Measurements from ENCODE around the gene VHLL.

The VHLL gene

DNA sequence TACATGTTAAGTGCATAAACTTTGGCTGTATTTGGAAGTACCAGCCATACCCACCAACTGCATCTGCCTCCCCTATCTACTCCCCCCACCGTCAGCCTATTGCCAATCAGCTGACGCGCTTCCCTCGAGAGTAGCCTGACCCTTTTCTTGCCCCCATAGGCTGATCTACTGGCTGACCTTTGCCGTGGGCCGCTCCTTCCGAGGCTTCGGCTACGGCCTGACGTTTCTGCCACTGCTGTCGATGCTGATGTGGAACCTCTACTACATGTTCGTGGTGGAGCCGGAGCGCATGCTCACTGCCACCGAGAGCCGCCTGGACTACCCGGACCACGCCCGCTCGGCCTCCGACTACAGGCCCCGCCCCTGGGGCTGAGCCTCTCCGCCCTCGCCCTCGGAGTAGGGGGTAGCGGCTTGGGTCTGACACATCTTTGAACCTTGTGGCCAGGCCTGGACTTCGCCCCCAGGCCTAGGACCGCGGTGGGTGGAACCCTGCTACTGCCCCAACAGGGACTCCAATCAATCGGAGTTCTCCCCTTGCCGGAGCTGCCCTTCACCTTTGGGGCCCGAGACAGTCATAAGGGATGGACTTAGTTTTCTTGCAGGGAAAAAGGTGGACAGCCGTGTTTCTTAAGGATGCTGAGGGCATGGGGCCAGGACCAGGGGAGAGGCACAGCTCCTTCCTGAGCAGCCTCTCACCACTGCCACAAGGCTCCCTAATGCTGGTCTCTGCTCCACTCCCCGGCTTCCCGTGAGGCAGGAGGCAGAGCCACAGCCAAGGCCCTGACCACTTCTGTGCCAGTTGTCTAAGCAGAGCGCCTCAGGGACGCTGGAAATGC, 7.7 kb downstream of the VHLL start:
- peak; percentile 49 for DNase-seq (ENCODE audit: low read depth, low spot score)

GRCh38 chr1:156289857-156290256, 9.2 kb downstream of the VHLL start:
- no peak for DNase-seq (ENCODE audit: low read depth, low spot score)

- DNase-seq (ENCODE audit: low read depth, low spot score), result no peak
Observed at GRCh38 chr1:156286061-156286460, 13.0 kb downstream of the VHLL start.

DNA sequence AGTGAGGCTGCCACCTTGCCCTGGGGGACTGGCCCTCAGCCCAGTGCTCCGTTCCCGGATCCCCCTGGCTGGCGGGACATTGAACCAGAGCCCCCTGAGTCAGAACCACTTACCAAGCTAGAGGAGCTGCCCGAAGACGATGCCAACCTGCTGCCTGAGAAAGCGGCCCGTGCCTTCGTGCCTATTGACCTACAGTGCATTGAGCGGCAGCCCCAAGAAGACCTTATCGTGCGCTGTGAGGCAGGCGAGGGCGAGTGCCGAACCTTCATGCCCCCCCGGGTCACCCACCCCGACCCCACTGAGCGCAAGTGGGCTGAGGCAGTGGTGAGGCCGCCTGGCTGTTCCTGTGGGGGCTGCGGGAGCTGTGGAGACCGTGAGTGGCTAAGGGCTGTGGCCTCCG, 13.7 kb downstream of the VHLL start:
- no peak for DNase-seq (ENCODE audit: low read depth, low spot score)

DNA sequence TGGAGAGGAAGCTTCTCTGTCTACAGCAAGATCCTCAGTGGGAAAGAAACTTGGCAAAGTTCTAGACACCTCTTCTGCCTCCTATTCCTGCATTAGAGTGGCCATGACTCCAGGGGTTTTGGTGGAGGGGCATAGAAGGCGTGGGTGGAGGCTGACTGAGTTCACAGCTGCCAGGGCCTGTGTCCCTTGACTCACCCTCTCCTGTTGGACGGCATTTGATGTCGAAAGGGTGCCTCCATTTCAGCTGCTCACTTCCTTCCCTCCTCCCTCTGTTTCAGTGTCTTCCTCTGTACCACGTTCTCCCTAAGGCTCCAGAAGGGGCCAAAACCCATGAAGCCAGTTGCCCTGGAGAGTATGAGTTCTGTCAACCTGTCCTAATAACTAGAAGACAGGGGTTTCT, 14.3 kb downstream of the VHLL start:
- no peak for DNase-seq (ENCODE audit: low read depth, low spot score)

- no peak for DNase-seq (ENCODE audit: low read depth, low spot score)
Observed at GRCh38 chr1:156284112-156284511, 15.0 kb downstream of the VHLL start, which contains the start of gene TMEM79. Gene TMEM79 (plus strand): TSS chr1:156284325. CDS start chr1:156285227, 902 bp downstream.

DNA sequence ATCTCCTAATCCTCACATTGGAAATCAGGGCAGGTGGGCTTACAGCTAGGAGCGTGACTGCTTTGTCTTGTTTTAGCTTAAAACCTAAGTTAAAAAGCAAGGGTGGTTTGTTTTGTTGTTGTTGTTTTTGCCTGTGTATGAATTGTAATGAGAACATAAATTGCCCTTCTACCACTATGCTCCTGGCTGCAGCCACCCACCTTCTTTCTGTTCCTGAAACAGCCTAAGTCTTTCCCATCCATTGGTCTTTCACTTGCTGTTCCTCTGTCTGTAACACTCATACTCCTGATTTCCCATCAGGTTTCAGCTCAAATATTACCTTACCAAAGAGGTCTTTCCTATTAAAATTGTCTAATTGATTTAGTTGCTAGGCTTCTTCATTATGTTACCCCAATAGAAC, 15.6 kb downstream of the VHLL start:
- DNase-seq (ENCODE audit: low read depth, low spot score), result no peak

DNA sequence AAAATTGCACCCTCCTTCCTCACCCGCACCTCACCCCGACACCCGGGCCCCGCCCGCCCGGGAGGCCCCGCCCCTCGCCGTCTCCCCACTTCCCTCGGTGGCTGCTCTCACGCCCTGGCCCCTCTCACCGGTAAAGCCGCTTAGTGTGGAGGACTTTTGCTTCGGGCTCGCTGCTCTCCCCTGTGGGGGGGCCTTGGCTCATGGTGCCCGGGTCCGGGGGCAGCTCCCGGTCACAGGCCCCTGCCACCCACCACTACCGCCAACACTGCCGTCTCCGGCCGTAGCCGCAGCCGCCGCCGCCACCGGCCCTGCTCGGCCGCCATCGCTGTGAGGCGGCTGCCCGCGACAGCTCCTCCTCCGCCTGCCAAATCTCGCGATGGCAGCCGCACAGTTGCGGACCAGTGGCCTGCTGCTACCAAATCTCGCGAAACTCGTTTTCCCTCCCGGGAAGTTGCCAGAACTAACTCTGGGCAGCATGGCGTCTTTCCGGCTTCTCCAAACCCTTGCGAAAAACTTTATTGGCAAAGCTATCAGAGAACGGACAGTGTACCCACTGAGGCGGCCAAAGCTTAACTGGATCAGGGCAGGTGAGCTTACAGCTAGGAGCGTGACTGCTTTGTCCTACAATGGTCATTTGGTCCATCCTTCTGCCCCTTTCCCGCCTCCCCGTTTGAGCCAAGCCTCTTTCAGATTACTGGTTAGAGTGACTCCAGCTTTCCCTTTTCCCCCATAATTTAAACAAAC, 16.5 kb downstream of the VHLL start, which contains the start of gene SMG5:
SMG5 (minus strand) TSS at position 347 of the 744 bp plus-strand sequence; CDS start at position 202, 145 bp downstream.
- peak; percentile 93 for DNase-seq (ENCODE audit: low read depth, low spot score)

GRCh38 chr1:156281693-156282478, 17.2 kb downstream of the VHLL start:
- no peak for DNase-seq (ENCODE audit: low read depth, low spot score)

DNA sequence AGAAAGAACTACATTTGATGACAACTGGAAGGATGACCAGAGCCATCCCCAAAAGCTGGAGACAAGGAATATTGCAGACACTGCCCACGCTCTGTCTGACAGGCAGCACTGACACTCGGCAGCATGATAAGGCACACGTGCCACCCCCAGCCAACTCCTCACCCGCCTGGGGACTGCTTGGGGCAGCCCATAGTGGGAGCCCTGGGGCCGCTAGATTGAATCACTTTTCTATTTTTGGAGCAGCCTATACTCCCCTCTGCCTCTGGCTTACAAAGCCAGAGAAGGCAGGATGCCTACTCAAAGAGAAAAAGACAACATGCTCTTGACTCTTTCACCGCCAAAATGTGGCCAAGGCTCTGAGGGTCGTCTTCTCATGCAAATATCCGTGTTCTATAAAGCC, 17.8 kb downstream of the VHLL start:
- DNase-seq (ENCODE audit: low read depth, low spot score), result no peak

DNA sequence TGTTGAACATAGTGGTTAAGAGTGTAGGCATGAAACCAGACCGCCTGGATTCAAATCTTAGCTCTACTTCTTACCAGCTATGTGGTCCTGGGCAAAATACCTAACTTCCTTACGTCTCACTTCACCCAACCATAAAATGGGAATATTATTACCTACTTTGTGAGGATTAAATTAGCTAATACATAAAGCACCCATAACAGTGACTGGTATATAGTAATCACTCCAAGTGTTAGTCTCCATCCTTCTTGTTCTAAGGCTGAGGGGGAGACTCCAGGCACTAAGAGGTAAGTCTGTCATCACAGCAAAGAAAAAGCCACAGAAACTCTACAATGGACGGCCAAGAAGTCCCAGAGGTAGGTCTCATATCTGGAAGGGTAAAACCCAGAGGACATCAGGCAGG, 19.3 kb downstream of the VHLL start:
- DNase-seq (ENCODE audit: low read depth, low spot score), result no peak

DNA sequence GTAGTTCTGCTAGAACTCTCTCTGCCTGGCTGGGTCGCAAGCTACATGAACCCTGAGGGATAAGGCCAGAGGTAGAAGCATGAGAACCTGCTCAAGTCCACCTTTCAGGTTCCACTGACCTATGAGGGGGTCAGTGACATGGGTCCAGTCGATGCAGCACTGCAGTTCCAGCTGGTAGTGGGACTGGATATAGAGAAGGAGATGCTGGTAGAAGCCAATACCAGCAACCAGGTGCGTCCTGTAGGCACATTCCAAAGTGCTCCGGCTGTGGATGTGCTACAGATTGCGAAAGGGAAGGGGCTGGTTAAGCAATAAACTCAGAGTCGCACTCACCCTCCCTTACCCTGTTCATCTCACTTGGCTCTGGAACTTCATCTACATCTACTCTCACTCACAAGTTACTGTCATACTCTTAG, 22.1 kb downstream of the VHLL start:
- no peak for DNase-seq (ENCODE audit: low read depth, low spot score)

DNA sequence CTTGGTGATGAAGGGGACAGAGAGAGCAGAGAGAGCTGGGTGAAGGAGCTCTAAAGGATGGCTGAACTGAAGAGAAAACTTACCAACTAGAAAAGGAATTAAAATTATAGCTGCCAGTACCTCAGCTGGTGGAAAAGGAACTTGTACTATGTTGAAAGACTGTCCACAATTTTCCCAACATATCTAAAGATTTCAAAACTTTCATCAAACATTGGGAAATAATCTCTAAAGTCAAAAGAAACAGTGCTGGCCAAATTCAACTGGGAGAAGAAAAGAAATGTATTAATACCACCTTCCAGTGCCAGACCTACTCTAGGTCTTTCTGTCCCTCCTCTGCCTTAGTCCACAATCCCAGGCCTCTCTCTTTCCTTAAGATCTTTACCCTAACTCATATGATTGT, 22.6 kb downstream of the VHLL start:
- no peak for DNase-seq (ENCODE audit: low read depth, low spot score)

DNA sequence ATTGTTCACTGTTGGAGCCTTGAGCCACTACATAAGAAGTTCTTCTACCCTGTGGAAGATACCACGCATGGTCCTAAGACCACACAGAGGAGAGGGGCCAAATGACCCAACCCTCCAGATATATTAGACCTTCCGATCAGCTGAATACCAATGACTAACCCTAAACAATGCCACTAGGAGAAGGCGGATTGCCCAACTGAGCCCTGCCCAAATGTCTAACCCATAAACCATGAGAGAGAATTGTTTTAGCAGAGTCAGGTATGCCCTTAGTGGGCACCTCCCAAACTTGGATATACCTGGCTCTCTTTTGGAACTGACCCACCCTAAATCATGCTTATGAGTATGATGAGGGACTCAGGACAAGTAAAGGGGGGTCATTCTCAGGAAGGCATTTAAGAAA, 28.8 kb downstream of the VHLL start:
- DNase-seq (ENCODE audit: low read depth, low spot score), result no peak

GRCh38 chr1:156268336-156268735, 30.8 kb downstream of the VHLL start:
- no peak for DNase-seq (ENCODE audit: low read depth, low spot score)

DNA sequence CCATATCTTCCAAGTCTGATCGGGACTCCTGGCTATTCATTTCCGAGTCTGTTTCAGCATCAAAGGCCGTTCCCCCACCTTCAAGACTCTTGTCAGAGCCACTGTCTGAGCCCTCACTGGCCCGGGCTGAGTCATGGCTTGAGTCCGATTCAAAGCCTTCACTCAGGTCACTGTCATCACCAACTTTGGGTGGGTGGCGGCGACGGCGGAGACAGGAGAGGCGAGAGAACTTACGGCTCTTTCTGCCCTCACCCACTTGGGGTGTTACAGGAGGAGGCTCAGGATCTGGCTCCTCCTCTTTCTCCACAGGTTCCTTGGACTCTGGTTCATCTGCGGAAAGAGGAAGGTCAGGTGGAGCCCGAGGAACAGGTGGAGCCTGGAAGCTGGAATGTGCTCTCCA, 33.1 kb downstream of the VHLL start:
- no peak for DNase-seq (ENCODE audit: low read depth, low spot score)

DNA sequence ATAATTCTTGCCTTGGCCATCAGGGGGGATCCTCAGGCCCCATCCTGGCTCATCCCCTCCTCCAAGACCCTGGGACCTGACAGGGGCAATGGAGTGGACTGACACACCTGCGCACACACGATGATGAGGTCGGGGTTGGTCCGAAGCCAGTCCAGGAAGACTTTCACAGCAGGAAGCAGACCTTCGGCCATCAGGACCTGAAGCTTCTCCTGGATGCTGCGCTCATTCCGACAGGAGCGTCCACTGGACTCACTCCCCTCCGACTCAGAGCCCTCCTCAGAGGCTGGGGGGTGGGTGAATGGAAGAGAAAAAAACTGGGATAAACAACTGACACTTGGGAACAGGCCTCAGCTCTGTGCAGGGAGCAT, 35.8 kb downstream of the VHLL start:
- DNase-seq (ENCODE audit: low read depth, low spot score), result no peak

DNA sequence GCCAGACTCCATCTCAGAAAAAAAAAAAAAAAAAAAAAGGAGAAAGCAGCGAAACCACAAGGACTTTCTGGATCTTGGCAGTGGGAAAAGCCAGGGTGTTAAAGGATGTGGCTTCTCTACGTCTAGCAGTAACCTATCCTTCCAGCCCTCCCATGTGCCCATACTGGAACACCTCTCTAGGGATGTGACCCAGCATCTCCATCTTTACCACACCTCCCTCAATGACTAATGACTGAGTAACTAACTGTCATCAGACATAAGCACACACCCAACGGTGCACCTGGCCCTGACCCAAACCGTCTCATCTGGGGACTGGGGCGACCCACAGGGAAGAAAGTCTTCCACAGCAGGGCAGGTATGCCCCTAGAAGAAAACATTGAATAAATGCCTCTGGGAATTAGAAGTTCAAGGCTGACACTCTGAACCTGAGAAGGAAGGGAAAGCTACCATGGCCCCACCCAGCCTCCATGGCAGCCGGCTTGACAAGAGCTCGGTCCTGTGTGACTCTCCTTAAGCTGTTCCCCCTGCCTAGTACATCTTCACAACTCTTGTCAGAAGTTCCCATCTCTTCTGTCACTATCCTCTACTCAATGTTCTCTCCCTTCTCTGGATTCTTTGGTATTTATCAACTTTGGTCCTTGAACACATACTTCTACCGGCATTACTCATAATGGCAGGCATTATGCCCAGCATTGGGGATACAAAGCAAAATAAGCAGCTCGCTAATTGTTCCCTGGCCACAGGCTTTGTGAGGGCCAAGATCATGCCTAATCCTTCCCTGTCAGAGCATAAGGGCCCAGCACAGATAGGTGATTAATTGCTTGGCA, 36.4 kb downstream of the VHLL start:
- DNase-seq (ENCODE audit: low read depth, low spot score), result no peak

GRCh38 chr1:156260896-156261295, 38.2 kb downstream of the VHLL start:
- no peak for DNase-seq (ENCODE audit: low read depth, low spot score)

DNA sequence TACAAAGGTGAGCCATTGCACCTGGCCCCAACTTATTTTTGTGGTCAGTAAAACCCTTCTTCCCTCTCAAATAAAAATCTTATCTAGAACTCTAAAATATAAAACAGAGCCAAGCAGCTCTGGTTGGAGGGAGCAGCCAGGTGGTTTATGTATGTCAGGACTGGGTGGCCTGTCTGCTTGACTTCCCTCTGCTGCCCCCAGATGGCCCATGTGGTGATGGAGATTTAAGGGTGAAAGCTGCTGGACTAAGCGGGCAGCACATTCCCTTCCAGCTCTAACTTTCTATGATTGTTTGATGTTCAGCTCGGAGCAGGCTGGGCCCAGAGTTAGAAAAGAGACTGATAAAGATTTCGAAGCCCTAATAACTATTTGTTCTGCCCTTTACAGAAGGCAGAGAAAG, 39.3 kb downstream of the VHLL start:
- DNase-seq (ENCODE audit: low read depth, low spot score), result no peak

- DNase-seq (ENCODE audit: low read depth, low spot score), result no peak
Observed at GRCh38 chr1:156258859-156259258, 40.2 kb downstream of the VHLL start.
